ENCODE results near the gene NUP62.
"Not testable (repeated sequence)": the region's sequence is repeated elsewhere in the genome, so short reads cannot be mapped to it uniquely, and the experiment has no call there.

The NUP62 gene

DNA sequence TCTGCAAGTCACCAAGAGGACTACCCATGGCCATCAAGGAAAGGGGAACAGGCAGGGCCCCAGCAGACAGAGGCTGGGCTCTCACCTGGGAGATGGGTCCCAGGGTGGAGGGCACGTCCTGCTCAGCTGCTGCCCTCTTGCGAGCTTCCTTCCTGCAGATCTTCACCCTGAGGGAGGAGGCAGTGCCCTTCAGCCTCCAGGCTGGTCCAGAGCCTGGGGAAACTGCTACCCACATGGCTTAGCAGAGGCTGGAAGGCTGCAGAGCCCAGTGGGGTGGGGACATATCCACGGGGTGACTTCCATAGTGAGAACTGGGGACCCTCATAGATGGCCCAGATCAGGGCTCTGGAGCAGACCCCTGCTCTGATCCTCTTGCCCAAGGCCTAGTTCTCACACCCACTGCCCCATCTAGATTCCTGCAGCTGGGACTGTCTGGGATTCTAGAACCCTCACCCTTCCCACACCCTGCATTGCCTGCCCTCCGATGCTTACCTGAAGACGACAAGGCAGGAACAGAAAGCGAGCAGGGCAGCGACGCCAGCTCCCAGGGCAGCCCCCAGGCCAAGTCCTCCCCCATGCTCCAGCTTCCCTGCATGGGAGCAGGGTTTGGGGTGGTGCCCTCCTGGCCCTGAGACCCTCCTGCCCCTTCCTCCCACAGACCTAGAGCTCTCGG lies 22.6 kb upstream of the NUP62 start:
- no peak for DNase-seq (ENCODE audit: low read depth)

- DNase-seq (ENCODE audit: low read depth): no peak
Measured at GRCh38 chr19:49950956-49951526, 21.7 kb upstream of the NUP62 start.

GRCh38 chr19:49950590-49950948 lies 21.3 kb upstream of the NUP62 start:
- no peak for DNase-seq (ENCODE audit: low read depth)

- no peak for DNase-seq (ENCODE audit: low read depth)
Measured at GRCh38 chr19:49949742-49950589, 20.7 kb upstream of the NUP62 start.

GRCh38 chr19:49946415-49946814 lies 17.1 kb upstream of the NUP62 start:
- no peak for DNase-seq (ENCODE audit: low read depth)

GRCh38 chr19:49944567-49944966 lies 15.3 kb upstream of the NUP62 start:
- not testable (repeated sequence) for DNase-seq (ENCODE audit: low read depth)

- DNase-seq (ENCODE audit: low read depth): no peak
Measured at GRCh38 chr19:49940482-49940791, 11.1 kb upstream of the NUP62 start.

DNA sequence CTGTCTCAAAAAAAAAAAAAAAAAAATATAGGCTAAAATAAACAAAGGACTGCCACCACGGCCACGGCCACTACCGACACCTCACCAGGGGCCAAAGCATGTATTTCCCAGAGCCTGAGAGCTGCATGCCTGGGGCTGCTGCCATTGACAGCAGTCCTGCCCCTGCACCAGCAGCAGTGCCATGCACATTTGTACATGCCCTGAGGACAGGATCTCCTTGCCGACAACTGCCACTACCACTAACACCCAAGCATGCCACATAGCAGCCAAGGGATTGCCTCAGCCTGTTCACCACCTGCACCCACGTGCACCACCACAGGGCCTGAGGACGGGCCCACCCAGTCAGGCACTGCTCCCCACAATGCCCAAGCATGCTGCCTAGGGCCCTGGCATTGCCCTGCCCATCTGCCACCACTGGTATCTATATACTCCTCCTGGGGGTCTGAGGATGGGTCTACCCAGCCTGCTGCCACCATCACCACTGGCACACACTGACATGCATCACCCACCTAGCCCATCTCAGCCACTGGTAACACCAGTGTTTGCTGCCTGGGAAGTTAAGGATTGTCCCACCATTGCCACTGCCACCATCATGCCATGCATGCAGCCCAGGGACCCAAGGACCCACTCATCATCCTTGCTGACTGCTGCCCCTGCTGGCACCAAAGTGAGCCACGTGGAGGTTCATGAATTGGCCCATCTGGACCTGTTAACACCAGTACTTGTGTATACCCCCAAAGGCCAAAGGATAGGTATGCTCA lies 10.6 kb upstream of the NUP62 start:
- no peak for DNase-seq (ENCODE audit: low read depth)

- no peak for DNase-seq (ENCODE audit: low read depth)
Measured at GRCh38 chr19:49938662-49939061, 9.4 kb upstream of the NUP62 start.

- DNase-seq (ENCODE audit: low read depth): peak; percentile 55
Measured at GRCh38 chr19:49937750-49938381, 8.6 kb upstream of the NUP62 start.

GRCh38 chr19:49936549-49936948 lies 7.2 kb upstream of the NUP62 start:
- no peak for DNase-seq (ENCODE audit: low read depth)

GRCh38 chr19:49933643-49934042 lies 4.3 kb upstream of the NUP62 start:
- no peak for DNase-seq (ENCODE audit: low read depth)

GRCh38 chr19:49932731-49933131 lies 3.4 kb upstream of the NUP62 start:
- DNase-seq (ENCODE audit: low read depth): no peak

- no peak for DNase-seq (ENCODE audit: low read depth)
Measured at GRCh38 chr19:49932041-49932451, 2.7 kb upstream of the NUP62 start.

DNA sequence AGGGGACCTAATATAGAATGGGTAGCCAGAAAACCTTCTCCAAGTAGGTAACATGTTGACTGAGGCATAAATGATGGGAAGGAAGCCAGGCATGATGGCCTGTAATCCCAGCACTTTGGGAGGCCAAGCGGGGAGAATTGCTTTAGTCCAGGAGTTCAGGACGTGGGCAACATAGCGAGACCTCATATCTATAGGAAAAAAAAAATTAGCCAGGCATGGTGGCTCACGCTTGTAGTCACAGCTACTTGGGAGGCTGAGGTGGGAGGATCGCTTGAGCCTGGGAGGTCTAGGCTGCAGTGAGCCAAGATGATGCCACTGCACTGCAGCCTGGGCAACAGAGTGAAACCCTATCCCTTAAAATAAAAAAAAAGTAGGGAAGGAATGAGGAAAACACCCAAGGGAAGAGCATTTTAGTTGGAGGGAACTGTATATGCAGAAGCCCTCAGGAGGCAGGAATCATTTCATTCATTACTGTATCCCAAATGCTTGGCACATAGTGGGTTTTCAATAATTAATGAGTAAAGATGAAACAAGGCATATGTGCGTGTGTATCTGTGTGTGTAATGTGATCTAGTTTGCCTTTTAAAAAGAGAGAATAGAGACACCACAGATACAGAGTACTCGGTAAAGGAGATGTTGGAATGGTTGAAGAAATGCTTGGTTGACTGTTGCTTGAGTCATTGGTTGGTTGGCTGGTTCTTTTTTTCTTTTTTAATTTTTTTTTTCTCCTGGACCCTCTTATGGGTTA lies 2.2 kb upstream of the NUP62 start:
- no peak for DNase-seq (ENCODE audit: low read depth)

DNA sequence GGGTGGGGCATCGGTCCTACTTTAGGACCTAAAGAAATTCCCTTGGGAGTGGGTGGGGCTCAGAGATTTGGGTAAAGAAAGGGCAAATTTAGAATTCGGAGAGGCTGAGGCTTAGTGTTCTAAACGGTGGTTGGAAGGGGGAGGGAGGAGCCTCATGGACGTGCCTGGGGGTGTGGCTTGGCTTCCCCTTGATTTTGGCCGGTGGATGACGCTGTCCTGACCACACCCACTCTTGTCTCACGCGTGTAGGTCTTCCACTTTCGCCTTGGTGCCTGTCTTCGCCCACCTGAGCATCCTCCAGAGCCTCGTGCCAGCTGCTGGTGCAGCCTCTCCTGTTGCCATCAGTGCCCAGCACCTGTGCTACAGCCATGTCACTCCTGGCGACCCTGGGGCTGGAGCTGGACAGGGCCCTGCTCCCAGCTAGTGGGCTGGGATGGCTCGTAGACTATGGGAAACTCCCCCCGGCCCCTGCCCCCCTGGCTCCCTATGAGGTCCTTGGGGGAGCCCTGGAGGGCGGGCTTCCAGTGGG lies 1.2 kb upstream of the NUP62 start:
- no peak for DNase-seq (ENCODE audit: low read depth)

- peak; percentile 98 for DNase-seq (ENCODE audit: low read depth)
Measured at GRCh38 chr19:49929611-49930482, 543 bp upstream of the NUP62 start.

GRCh38 chr19:49927526-49928264 lies 1.6 kb downstream of the NUP62 start:
- DNase-seq (ENCODE audit: low read depth): no peak

DNA sequence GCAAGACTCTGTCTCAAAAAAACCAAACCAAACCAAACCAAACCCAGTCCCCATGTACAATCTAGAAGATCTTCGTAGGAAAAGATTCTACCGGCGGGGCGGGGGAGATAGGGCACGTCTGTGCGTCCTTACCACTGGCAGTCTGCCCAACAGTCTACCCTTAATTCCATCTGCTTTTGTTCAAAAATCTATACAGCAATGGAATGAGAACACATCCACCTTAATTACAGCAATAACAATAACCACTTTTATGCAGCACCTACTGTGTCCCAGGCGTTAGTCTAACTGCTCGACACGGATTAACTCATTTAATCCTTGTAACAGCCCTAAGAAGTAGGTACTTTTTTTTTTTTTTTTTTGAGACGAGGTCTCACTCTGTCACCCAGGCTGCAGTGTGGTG lies 2.8 kb downstream of the NUP62 start:
- no peak for DNase-seq (ENCODE audit: low read depth)

- no peak for DNase-seq (ENCODE audit: low read depth)
Measured at GRCh38 chr19:49925486-49925885, 3.8 kb downstream of the NUP62 start.
